Omental fat pad (tissue), 4 donors: ENCODE measurements around the gene DLGAP5. TPM values are rescaled to one million over a fixed set of nuclear protein-coding genes. Genes with fewer than 3 reads are reported as not detected.

Experiments used
- ATAC-seq: fragments of 150-250 bp; one replicate; pipeline ENCODE4 v1.9.1; 2016; ENCODE audit warnings: mild to moderate bottlenecking, moderate library complexity; ENCODE audit not compliant: low FRiP score
- DNase-seq: peaks from one replicate; pipeline ENCODE4 v3.0.0-alpha.2; 2019; ENCODE audit warnings: low spot score
- total RNA-seq, 4 donors: library from RNA; depleted of rRNA; stranded (reverse); fragments of >200 nt; gene quantifications; one replicate each; pipeline ENCODE4 v1.1.0, GENCODE V29; 2016
- TF ChIP-seq, protein P1 (sequence below), 3 donors: fragments of 450-650 bp; IDR thresholded peaks; one replicate each; pipeline ENCODE4 v1.5.1; 2016 to 2017; ENCODE audit warnings: antibody characterized with exemption in 3 of 3, mild to moderate bottlenecking in 3 of 3, moderate library complexity in 2 of 3

Gene DLGAP5
- total RNA-seq, 4 donors from 2014 or later, result 0.19 to 3.1 TPM; not detected in 2

DNA sequence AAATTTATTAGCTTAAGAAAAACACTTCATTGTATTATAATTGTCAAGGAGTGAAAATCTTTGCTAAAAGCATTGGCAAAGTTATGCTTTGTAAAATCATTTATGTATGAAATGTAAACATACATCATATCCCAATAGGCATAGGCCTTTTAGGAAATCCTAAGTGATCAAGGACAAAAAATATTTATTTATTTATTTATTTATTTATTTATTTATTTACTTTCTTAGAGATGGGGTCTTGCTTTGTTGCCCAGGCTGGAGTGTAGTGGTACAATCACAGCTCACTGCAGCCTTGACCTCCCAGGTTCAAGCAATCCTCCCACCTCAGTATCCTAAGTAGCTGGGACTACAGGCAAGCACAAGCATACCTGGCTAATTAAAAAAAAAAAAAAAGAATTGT is 32.0 kb upstream of the DLGAP5 start:
- no peak for DNase-seq
- ATAC-seq, result no peak
- TF ChIP-seq, protein P1, sequence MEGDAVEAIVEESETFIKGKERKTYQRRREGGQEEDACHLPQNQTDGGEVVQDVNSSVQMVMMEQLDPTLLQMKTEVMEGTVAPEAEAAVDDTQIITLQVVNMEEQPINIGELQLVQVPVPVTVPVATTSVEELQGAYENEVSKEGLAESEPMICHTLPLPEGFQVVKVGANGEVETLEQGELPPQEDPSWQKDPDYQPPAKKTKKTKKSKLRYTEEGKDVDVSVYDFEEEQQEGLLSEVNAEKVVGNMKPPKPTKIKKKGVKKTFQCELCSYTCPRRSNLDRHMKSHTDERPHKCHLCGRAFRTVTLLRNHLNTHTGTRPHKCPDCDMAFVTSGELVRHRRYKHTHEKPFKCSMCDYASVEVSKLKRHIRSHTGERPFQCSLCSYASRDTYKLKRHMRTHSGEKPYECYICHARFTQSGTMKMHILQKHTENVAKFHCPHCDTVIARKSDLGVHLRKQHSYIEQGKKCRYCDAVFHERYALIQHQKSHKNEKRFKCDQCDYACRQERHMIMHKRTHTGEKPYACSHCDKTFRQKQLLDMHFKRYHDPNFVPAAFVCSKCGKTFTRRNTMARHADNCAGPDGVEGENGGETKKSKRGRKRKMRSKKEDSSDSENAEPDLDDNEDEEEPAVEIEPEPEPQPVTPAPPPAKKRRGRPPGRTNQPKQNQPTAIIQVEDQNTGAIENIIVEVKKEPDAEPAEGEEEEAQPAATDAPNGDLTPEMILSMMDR (IDR thresholded peaks at IDR 0.05), result no peak

DNA sequence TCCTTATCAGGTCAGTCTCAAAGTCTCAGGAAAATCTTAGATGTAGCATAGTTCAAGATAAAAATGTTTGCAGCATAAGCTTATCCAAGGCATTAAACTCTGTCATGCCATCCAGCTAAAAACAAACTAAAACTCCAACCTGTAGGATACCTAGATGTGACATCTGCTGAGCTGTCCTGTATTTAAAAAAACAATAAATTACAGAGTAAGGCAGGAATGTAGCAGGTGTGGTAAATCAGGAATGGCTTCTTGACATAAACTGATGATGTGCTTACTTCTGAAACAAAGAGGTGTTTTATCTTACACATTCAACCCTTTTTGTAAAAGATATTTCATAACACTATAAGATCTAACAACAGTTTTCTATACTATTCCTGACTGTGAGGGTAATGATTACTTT is 30.6 kb upstream of the DLGAP5 start:
- no peak for ATAC-seq
- no peak for DNase-seq
- TF ChIP-seq, protein P1 (IDR thresholded peaks at IDR 0.05), result no peak

DNA sequence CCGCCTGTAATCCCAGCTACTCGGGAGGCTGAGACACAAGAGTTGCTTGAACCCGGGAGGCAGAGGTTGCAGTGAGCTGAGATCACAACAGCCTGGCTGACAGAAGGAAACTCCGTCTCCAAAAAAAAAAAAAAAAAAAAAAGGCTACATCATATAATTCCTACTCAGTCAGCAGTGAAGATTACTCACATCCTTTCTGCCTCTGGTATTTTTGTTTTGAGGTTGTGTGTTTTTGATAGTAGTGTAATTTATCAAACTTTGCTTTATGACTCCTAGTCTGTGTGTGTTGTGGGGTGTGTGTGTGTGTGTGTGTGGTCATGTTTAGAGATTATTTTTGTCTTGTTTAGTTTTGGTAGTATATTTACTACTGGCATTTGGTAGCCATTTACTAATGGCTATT is 29.8 kb upstream of the DLGAP5 start:
- ATAC-seq (no peak), DNase-seq (no peak)
- TF ChIP-seq, protein P1 (IDR thresholded peaks at IDR 0.05), result no peak

DNA sequence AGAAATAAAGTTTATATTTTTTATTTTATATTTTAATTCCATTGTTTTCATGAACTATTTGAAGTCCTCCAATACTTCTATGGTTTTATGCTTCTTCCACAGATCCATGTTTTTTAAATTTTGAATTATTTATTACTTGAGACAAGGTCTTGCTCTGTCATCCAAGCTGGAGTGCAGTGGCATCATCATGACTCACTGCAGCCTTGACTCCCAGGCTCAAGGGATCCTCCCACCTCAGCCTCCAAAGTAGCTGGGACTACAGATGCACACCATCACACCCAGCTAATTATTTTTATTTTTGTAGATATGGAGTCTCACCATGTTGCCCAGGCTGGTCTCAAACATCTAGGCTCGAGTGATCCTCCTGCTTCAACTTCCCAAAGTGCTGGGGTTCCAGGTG is 28.8 kb upstream of the DLGAP5 start:
- DNase-seq (no peak), ATAC-seq (no peak)

GRCh38 chr14:55212634-55213033 is 21.2 kb upstream of the DLGAP5 start:
- no peak for DNase-seq
- no peak for ATAC-seq
- TF ChIP-seq, protein P1 (IDR thresholded peaks at IDR 0.05), result no peak

More for the DNA sequence above, 28.8 kb upstream of the DLGAP5 start:
- TF ChIP-seq, protein P1 (IDR thresholded peaks at IDR 0.05), result no peak

DNA sequence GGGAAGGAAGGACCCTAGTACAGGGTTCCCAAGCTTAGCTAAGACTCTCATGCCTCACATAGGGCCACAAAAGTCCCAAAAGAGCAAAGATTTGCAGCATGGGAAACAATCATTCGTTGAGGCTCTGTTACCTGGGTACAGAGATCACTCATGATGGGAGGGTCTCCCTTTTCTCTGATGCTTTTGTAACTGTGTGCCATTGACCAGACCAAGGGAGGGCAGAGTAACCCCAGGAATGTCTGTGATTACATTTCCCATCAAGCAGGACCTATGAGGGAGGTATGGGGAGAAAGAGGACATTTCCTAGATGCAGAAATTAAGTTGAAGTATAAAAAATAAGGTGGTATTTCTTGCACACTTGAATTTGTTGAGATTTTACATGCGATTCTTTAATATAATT is 16.4 kb upstream of the DLGAP5 start:
- TF ChIP-seq, protein P1 (IDR thresholded peaks at IDR 0.05), result no peak
- DNase-seq, result no peak
- no peak for ATAC-seq

- TF ChIP-seq, protein P1 (IDR thresholded peaks at IDR 0.05), result no peak
- ATAC-seq (no peak), DNase-seq (no peak)
Observed at GRCh38 chr14:55206175-55206693, 14.8 kb upstream of the DLGAP5 start.
